Panc1 (cell line): ENCODE results near the gene NCKIPSD.

Experiments used
- CTCF ChIP-seq: fragments of 450-650 bp; IDR thresholded peaks from 2 replicates; pipeline ENCODE4 v1.5.1; 2017; ENCODE audit warnings: mild to moderate bottlenecking
- POLR2AphosphoS5 ChIP-seq: IDR thresholded peaks from 2 replicates; pipeline ENCODE4 v1.6.1; 2012; ENCODE audit warnings: mild to moderate bottlenecking, low read depth, low read length, moderate library complexity
- REST ChIP-seq, 2 experiments: IDR thresholded peaks; 2 replicates each; pipeline ENCODE4 v1.6.1; 2011 to 2012; ENCODE audit warnings: low read depth in 2 of 2, control low read depth in 1 of 2, low read length in 1 of 2, mild to moderate bottlenecking in 1 of 2, moderate library complexity in 1 of 2; ENCODE audit not compliant: insufficient read depth in 1 of 2
- SIN3A ChIP-seq: IDR thresholded peaks from 2 replicates; pipeline ENCODE4 v1.6.1; 2012; ENCODE audit warnings: low read depth, mild to moderate bottlenecking, low read length, moderate library complexity, borderline replicate concordance; ENCODE audit not compliant: insufficient read depth
- TCF7L2 ChIP-seq: IDR thresholded peaks from 2 replicates; pipeline ENCODE4 v1.6.1; 2011; ENCODE audit warnings: mild to moderate bottlenecking, low read depth, low read length, inconsistent platforms

DNA sequence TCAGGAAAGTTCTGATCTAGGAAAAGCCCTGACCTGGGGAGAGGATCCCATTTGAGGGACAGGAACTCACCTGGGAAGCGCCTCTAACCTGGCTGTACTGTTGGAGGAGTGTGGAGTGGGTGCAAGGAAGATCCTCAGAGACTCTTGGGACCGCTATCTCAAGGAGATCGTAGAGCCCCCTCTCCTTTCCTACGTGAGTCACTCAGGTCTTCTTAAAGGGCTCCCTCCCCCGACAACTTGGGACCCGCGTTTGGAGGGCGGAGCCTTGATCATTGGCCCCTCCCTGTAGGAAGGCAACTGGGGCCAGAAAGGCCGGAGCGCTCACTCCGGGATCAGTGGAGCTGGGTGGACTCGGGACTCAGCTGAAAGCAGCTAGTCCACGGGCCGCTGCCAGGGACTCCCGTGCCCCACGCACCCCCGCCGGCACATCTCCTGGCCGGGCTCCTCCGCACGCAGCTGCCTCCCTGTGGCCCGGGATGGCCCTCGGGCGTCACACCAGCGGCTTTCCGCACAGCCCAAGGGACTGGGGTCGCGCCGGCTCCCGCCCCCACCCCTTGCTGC is 51.0 kb downstream of the NCKIPSD start:
- TF ChIP-seq CTCF (no peak), POLR2AphosphoS5 (no peak), TCF7L2 (no peak), SIN3A (no peak), REST (IDR thresholded peaks at IDR 0.05; ENCODE audit: insufficient read depth in 1 of 2, low read depth in 2 of 2, low read length in 1 of 2) (no peak)
